Stimulated activated CD8-positive, alpha-beta memory T cell treated with anti-CD3 and anti-CD28 coated beads, Interleukin-12 subunit alpha, Interleukin-12 subunit beta, amount 100 ng/mL, for 24 hours (primary cell): Measurements from ENCODE around the gene PARVG.

Source experiments
- DNase-seq: peaks from one replicate; pipeline ENCODE4 v3.0.0-alpha.2; 2020; ENCODE audit errors: extremely low read depth

The PARVG gene

GRCh38 chr22:44180706-44181032 is at the start of gene PARVG:
Gene PARVG (plus strand): TSS chr22:44180925. CDS start chr22:44183330, 2,405 bp downstream.
- DNase-seq = no peak

GRCh38 chr22:44131412-44131811 is 49.3 kb upstream of the PARVG start:
- DNase-seq = no peak

- DNase-seq = no peak
These were observed 48.6 kb upstream of the PARVG start for GRCh38 chr22:44131989-44132685.

GRCh38 chr22:44132724-44133123 is 48.0 kb upstream of the PARVG start:
- DNase-seq = no peak

- DNase-seq = no peak
These were observed 47.6 kb upstream of the PARVG start for GRCh38 chr22:44133161-44133560.

GRCh38 chr22:44133901-44134571 is 46.7 kb upstream of the PARVG start:
- DNase-seq = no peak

GRCh38 chr22:44136112-44136511 is 44.6 kb upstream of the PARVG start:
- DNase-seq = no peak

GRCh38 chr22:44136786-44137185 is 43.9 kb upstream of the PARVG start:
- DNase-seq = no peak

- DNase-seq = no peak
These were observed 43.3 kb upstream of the PARVG start for GRCh38 chr22:44137415-44137814.

GRCh38 chr22:44139773-44140172 is 41.0 kb upstream of the PARVG start:
- no peak for DNase-seq

GRCh38 chr22:44142421-44143104 is 38.2 kb upstream of the PARVG start:
- DNase-seq = no peak

GRCh38 chr22:44143105-44143474 is 37.6 kb upstream of the PARVG start:
- no peak for DNase-seq

GRCh38 chr22:44143579-44143978 is 37.1 kb upstream of the PARVG start:
- no peak for DNase-seq

- no peak for DNase-seq
These were observed 36.6 kb upstream of the PARVG start for GRCh38 chr22:44144046-44144569.

- no peak for DNase-seq
These were observed 35.2 kb upstream of the PARVG start for GRCh38 chr22:44145544-44145943.

GRCh38 chr22:44146088-44146861 is 34.5 kb upstream of the PARVG start:
- no peak for DNase-seq

GRCh38 chr22:44147008-44147645 is 33.6 kb upstream of the PARVG start:
- no peak for DNase-seq

- no peak for DNase-seq
These were observed 32.7 kb upstream of the PARVG start for GRCh38 chr22:44147821-44148574.

GRCh38 chr22:44151676-44152075 is 29.0 kb upstream of the PARVG start:
- no peak for DNase-seq

GRCh38 chr22:44153710-44154109 is 27.0 kb upstream of the PARVG start:
- DNase-seq = no peak

- DNase-seq = no peak
These were observed 26.2 kb upstream of the PARVG start for GRCh38 chr22:44154436-44154942.
